Keratinocyte (primary cell): ENCODE results near the gene HMGCS1. TPM values are rescaled to one million over a fixed set of nuclear protein-coding genes. Genes with fewer than 3 reads are reported as not detected.

Experiments used
- DNase-seq: peaks from one replicate; pipeline ENCODE4 v3.0.0-alpha.2; 2011; ENCODE audit warnings: low read depth, missing footprints, low spot score
- FAIRE-seq: peaks from 2 replicates; lab custom pipeline; 2011; peaks lifted over from hg19 to GRCh38; lab: Jason Lieb, UNC
- H2AFZ ChIP-seq: 2 replicates; pipeline ENCODE4 v1.6.0; 2012; ENCODE audit warnings: low read length, control low read depth, inconsistent platforms; ENCODE audit not compliant: control insufficient read depth
- H3K27ac ChIP-seq: 2 replicates; pipeline ENCODE4 v1.5.1; 2011; ENCODE audit warnings: low read length; ENCODE audit not compliant: control insufficient read depth, insufficient read depth
- H3K27me3 ChIP-seq: 3 replicates; pipeline ENCODE4 v1.6.0; 2011; ENCODE audit warnings: low read length; ENCODE audit not compliant: control insufficient read depth, insufficient read depth; ENCODE audit errors: extremely low read depth
- H3K36me3 ChIP-seq, 2 experiments: 2 replicates in 1 of 2; 3 replicates in 1 of 2; pipeline ENCODE4 v1.5.1; 2011; ENCODE audit warnings: low read length in 2 of 2, mild to moderate bottlenecking in 1 of 2; ENCODE audit not compliant: control insufficient read depth in 2 of 2, insufficient read depth in 2 of 2; ENCODE audit errors: extremely low read depth in 1 of 2
- H3K4me1 ChIP-seq: 3 replicates; pipeline ENCODE4 v1.5.1; 2011; ENCODE audit warnings: low read length; ENCODE audit not compliant: control insufficient read depth, insufficient read depth; ENCODE audit errors: extremely low read depth
- H3K4me2 ChIP-seq: 3 replicates; pipeline ENCODE4 v1.6.0; 2011; ENCODE audit warnings: low read depth, low read length; ENCODE audit not compliant: control insufficient read depth, insufficient read depth; ENCODE audit errors: extremely low read depth
- H3K4me3 ChIP-seq, 3 experiments: fragments of 200-600 bp in 1 of 3; sonication (generic) in 1 of 3; 2 replicates in 2 of 3; 3 replicates in 1 of 3; pipeline ENCODE4 v1.5.1; 2011 to 2016; ENCODE audit warnings: low read length in 3 of 3, mild to moderate bottlenecking in 3 of 3, control low read depth in 2 of 3, inconsistent platforms in 1 of 3, low read depth in 1 of 3, mixed read lengths in 1 of 3, mixed run types in 1 of 3, moderate library complexity in 1 of 3; ENCODE audit not compliant: control insufficient read depth in 2 of 3, insufficient read depth in 2 of 3; ENCODE audit errors: extremely low read depth in 1 of 3
- H3K79me2 ChIP-seq: 2 replicates; pipeline ENCODE4 v1.6.0; 2012; ENCODE audit warnings: low read length; ENCODE audit not compliant: control insufficient read depth, insufficient read depth
- H3K9ac ChIP-seq: 3 replicates; pipeline ENCODE4 v1.6.0; 2011; ENCODE audit warnings: low read length; ENCODE audit not compliant: control insufficient read depth, insufficient read depth; ENCODE audit errors: extremely low read depth
- H3K9me1 ChIP-seq: 3 replicates; pipeline ENCODE4 v1.6.0; 2011; ENCODE audit warnings: low read length; ENCODE audit not compliant: control insufficient read depth, insufficient read depth; ENCODE audit errors: extremely low read depth
- H3K9me3 ChIP-seq: 2 replicates; pipeline ENCODE4 v1.5.1; 2012; ENCODE audit warnings: low read depth, low read length; ENCODE audit not compliant: control insufficient read depth
- H4K20me1 ChIP-seq: 3 replicates; pipeline ENCODE4 v1.6.0; 2011; ENCODE audit warnings: low read length; ENCODE audit not compliant: control insufficient read depth, insufficient read depth; ENCODE audit errors: extremely low read depth
- CTCF ChIP-seq, 3 experiments: IDR thresholded peaks in 1 of 3; conservative IDR thresholded peaks in 1 of 3; optimal IDR thresholded peaks in 1 of 3; 2 replicates in 2 of 3; 3 replicates in 1 of 3; pipeline versions ENCODE3 to v1.5.1; 2011; ENCODE audit warnings: low read length in 3 of 3, mild to moderate bottlenecking in 3 of 3, moderate library complexity in 2 of 3, control low read depth in 1 of 3, inconsistent platforms in 1 of 3; ENCODE audit not compliant: insufficient read depth in 2 of 3; ENCODE audit errors: extremely low read depth in 1 of 3
- EZH2 ChIP-seq: IDR thresholded peaks from one replicate; pipeline ENCODE4 v1.6.1; 2012; ENCODE audit warnings: inconsistent platforms, mild to moderate bottlenecking, low read length, moderate library complexity
- dilution Hi-C: fragments of 300-500 bp; cut with MboI; formaldehyde crosslinking; loops from one replicate; pipeline ENCODE4 v1.7.0; 2020; ENCODE audit warnings: low sequenced_read_pairs; ENCODE audit not compliant: extremely low pct_ligation_motif_present
- polyA plus RNA-seq, 5 experiments: library from polyadenylated mRNA; depleted of rRNA in 3 of 5; stranded (reverse) in 3 of 5; stranded (forward) in 1 of 5; unstranded in 1 of 5; fragments of >200 nt; gene quantifications; 1 replicate in 1 of 5; 2 replicates in 3 of 5; 3 replicates in 1 of 5; pipeline versions ENCODE4 v1.2.1 to v1.2.3, GENCODE V29; 2011 to 2012; ENCODE audit warnings: missing spikeins in 2 of 5, low read depth in 1 of 5, low replicate concordance in 1 of 5

HMGCS1 gene
- polyA plus RNA-seq, 1 donor (not counting 4 experiments of a cell fraction or from before 2014, with no cell fraction given), result 512 TPM

GRCh38 chr5:43275391-43275790, 37.8 kb downstream of the HMGCS1 start:
- Histone ChIP-seq H4K20me1 (no peaks in the 10 kb centered on the region), H3K36me3 (no peaks in the 10 kb centered on the region), H3K4me1 (peaks cover 5% of the 10 kb centered on the region), H3K9me3 (no peaks in the 10 kb centered on the region), H3K27ac (no peak overlapping the region), H3K9me1 (no peaks in the 10 kb centered on the region), H2AFZ (no peak overlapping the region), H3K4me2 (no peak overlapping the region), H3K4me3 (no peak overlapping the region), H3K27me3 (no peaks in the 10 kb centered on the region), H3K9ac (no peak overlapping the region), H3K79me2 (no peaks in the 10 kb centered on the region)
- DNase-seq, result no peak
- dilution Hi-C loops, result no loop called here
- FAIRE-seq, result no peak
- TF ChIP-seq CTCF (optimal IDR thresholded peaks at IDR 0.05 in 1 of 3, IDR thresholded peaks at IDR 0.05 in 1 of 3, conservative IDR thresholded peaks at IDR 0.05 in 1 of 3; ENCODE audit: extremely low read depth in 1 of 3, insufficient read depth in 2 of 3, low read length in 3 of 3) (no peak), EZH2 (no peak)

DNA sequence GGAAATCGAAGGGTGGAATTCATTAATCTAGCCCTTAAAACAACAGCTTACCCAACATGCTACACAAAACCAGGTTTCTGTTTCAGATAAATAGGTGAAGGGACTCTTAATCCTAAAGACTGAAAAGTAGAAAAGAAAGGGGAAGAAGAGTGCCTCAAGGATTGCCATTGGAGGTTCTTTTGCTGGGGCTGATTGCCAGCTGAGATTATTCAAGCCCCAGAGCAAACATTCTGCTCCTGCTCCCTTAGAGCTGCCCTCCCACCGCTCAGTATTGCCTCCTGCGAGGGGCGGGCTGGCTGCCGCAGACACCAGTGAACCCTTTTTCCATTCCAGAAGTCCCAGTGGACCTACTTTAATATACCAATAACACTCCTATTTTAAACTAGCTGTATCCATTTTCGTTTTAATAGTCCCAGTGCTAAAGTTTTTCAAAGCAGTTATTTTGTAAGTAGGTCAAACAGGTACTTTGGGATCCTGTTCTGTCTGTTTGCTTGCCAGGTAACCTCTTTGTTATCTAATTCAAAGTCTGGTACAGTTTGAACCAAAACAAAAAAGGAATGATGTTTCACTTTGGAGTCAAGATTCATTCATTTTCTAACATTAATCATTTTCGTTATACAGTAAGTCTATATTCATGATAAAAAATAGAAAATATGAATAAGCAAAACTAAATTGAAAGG, 38.6 kb downstream of the HMGCS1 start:
- peaks cover 5% of the 10 kb centered on the region for H3K4me1 ChIP-seq
- no peak overlapping the region for H3K9ac ChIP-seq
- no peak for FAIRE-seq
- H3K27me3 ChIP-seq, result no peaks in the 10 kb centered on the region
- H3K9me3 ChIP-seq, result no peaks in the 10 kb centered on the region
- H3K36me3 ChIP-seq, result no peaks in the 10 kb centered on the region
- no peaks in the 10 kb centered on the region for H4K20me1 ChIP-seq
- TF ChIP-seq CTCF (optimal IDR thresholded peaks at IDR 0.05 in 1 of 3, IDR thresholded peaks at IDR 0.05 in 1 of 3, conservative IDR thresholded peaks at IDR 0.05 in 1 of 3; ENCODE audit: extremely low read depth in 1 of 3, insufficient read depth in 2 of 3, low read length in 3 of 3) (no peak), EZH2 (no peak)
- H3K4me3 ChIP-seq, result no peak overlapping the region
- H3K27ac ChIP-seq, result no peak overlapping the region
- no peak for DNase-seq
- H3K9me1 ChIP-seq, result no peaks in the 10 kb centered on the region
- peak overlapping the region; percentile 21 for H2AFZ ChIP-seq
- H3K79me2 ChIP-seq, result no peaks in the 10 kb centered on the region
- dilution Hi-C loops, result no loop called here
- H3K4me2 ChIP-seq, result peak overlapping the region; percentile 31
